GM18870 (cell line): ENCODE measurements around the gene ACVR1B.

Source experiments
- ATAC-seq: cut with Tn5 transposase; IDR thresholded peaks from one replicate; pipeline ENCODE4 v1.9.1; 2021; ENCODE audit warnings: moderate library complexity; ENCODE audit not compliant: unreplicated experiment

The ACVR1B gene

DNA sequence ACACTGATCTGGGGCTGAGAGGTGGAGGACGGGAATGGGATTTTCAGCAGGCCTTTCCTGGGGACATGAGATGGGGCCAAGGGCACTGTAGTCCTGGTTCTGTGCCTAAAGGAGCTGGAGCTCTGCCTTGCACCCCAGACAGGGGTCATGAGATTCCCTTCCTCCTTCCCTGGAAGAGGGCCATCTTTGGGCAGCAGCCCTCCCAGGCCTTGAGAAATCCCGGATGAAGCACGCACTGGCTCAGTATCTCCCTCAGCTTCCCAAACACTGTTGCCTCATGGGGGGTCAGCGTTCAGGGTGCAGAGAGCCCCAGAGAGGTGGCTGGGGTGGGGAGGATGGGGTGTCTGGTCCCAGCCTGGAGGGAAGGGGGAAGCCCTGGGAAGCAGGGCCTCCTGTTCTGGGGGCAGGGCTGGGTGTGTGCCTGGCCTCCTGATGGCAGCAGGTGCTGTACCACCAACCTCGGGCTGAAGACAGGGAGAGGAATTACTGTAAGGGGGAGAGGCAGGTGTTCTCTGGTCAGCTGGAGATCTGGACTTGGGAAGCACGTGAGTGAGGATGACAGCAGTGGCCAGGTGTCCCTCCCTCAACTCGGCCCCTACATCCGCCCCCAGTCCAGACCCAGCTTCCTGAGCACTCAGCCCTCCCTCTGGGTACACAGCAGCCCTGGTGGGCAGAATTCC, 91.3 kb downstream of the ACVR1B start:
- no peak for ATAC-seq

- ATAC-seq: no peak
Measured at GRCh38 chr12:52043386-52044212, 92.1 kb downstream of the ACVR1B start.

- no peak for ATAC-seq
Measured at GRCh38 chr12:52044292-52044983, 92.9 kb downstream of the ACVR1B start.

- ATAC-seq: no peak
Measured at GRCh38 chr12:52045794-52046199, 94.3 kb downstream of the ACVR1B start.
